HEK293 (cell line): Measurements from ENCODE around the gene DHRS7.

Source experiments
- CTCF ChIA-PET: fragments of 350-600 bp; formaldehyde crosslinking; extraction: SDS; loops from one replicate; lab custom pipeline; 2021; ENCODE audit warnings: antibody characterized with exemption; lab: Yijun Ruan, JAX
- POLR2A ChIA-PET: fragments of 300-600 bp; formaldehyde crosslinking; extraction: SDS; loops from one replicate; lab custom pipeline; 2020; ENCODE audit warnings: antibody characterized with exemption, inconsistent platforms; lab: Yijun Ruan, JAX
- H3K27ac ChIP-seq: fragments of 200-500 bp; sonication (Bioruptor generic); 2 replicates; pipeline ENCODE4 v1.5.1; 2014; ENCODE audit warnings: low read depth, low read length, control low read depth, inconsistent platforms; ENCODE audit errors: extremely low read depth
- H3K36me3 ChIP-seq, 2 experiments: fragments of 200-500 bp in 1 of 2; sonication (Bioruptor generic) in 1 of 2; 1 replicate in 1 of 2; 2 replicates in 1 of 2; pipeline ENCODE4 v1.5.1; 2014 to 2017; ENCODE audit warnings: inconsistent platforms in 2 of 2, low read length in 2 of 2; ENCODE audit not compliant: control insufficient read depth in 2 of 2, insufficient read depth in 1 of 2
- H3K4me1 ChIP-seq: fragments of 200-500 bp; sonication (Bioruptor generic); 2 replicates; pipeline ENCODE4 v1.5.1; 2014; ENCODE audit warnings: mild to moderate bottlenecking, low read length, inconsistent platforms; ENCODE audit not compliant: control insufficient read depth, insufficient read depth
- H3K4me3 ChIP-seq: 2 replicates; pipeline ENCODE4 v1.5.1; 2011; ENCODE audit warnings: low read depth, mild to moderate bottlenecking, control low read depth, low read length, moderate library complexity
- H3K9me3 ChIP-seq: fragments of 200-500 bp; sonication (Bioruptor generic); 2 replicates; pipeline ENCODE4 v1.5.1; 2014; ENCODE audit warnings: low read depth, low read length, inconsistent platforms; ENCODE audit not compliant: control insufficient read depth, insufficient read depth
- GLIS1 ChIP-seq: fragments of 450-650 bp; formaldehyde crosslinking; IDR thresholded peaks from 2 replicates; pipeline ENCODE4 v1.5.1; 2016; ENCODE audit warnings: missing biosample characterization, missing genetic modification characterization
- HIC1 ChIP-seq: fragments of 450-650 bp; formaldehyde crosslinking; IDR thresholded peaks from 2 replicates; pipeline ENCODE4 v1.5.1; 2016; ENCODE audit warnings: missing biosample characterization, missing genetic modification characterization
- KLF10 ChIP-seq: fragments of 450-650 bp; IDR thresholded peaks from 2 replicates; pipeline ENCODE4 v1.5.1; 2018; ENCODE audit warnings: missing biosample characterization, mild to moderate bottlenecking, missing genetic modification characterization
- KLF9 ChIP-seq: fragments of 450-650 bp; formaldehyde crosslinking; IDR thresholded peaks from 2 replicates; pipeline ENCODE4 v1.5.1; 2016; ENCODE audit warnings: missing biosample characterization, missing genetic modification characterization, low read depth
- MZF1 ChIP-seq: fragments of 450-650 bp; formaldehyde crosslinking; IDR thresholded peaks from 2 replicates; pipeline ENCODE4 v1.5.1; 2017; ENCODE audit warnings: missing biosample characterization, missing genetic modification characterization, borderline replicate concordance
- PRDM1 ChIP-seq: fragments of 450-650 bp; formaldehyde crosslinking; IDR thresholded peaks from 2 replicates; pipeline ENCODE4; 2016; ENCODE audit warnings: missing biosample characterization, missing genetic modification characterization
- REPIN1 ChIP-seq: fragments of 450-650 bp; formaldehyde crosslinking; IDR thresholded peaks from 2 replicates; pipeline ENCODE4 v1.5.1; 2017; ENCODE audit warnings: missing biosample characterization, missing genetic modification characterization, low read depth
- ZBTB17 ChIP-seq: fragments of 450-650 bp; formaldehyde crosslinking; IDR thresholded peaks from 2 replicates; pipeline ENCODE4 v1.5.1; 2016; ENCODE audit warnings: missing biosample characterization, missing genetic modification characterization
- ZNF10 ChIP-seq: fragments of 450-650 bp; formaldehyde crosslinking; IDR thresholded peaks from 2 replicates; pipeline ENCODE4 v1.5.1; 2017; ENCODE audit warnings: missing biosample characterization, missing genetic modification characterization
- ZNF16 ChIP-seq: fragments of 450-650 bp; formaldehyde crosslinking; IDR thresholded peaks from 2 replicates; pipeline ENCODE4 v1.5.1; 2016; ENCODE audit warnings: low read depth, missing biosample characterization, missing genetic modification characterization
- ZNF335 ChIP-seq: fragments of 450-650 bp; formaldehyde crosslinking; conservative IDR thresholded peaks from 2 replicates; pipeline ENCODE4 v1.5.1; 2016; ENCODE audit warnings: missing biosample characterization, missing genetic modification characterization
- ZNF350 ChIP-seq: fragments of 450-650 bp; formaldehyde crosslinking; IDR thresholded peaks from 2 replicates; pipeline ENCODE4 v1.5.0; 2017; ENCODE audit warnings: missing biosample characterization, mild to moderate bottlenecking, missing genetic modification characterization
- ZNF48 ChIP-seq: fragments of 450-650 bp; formaldehyde crosslinking; IDR thresholded peaks from 2 replicates; pipeline ENCODE4 v1.5.1; 2016; ENCODE audit warnings: missing biosample characterization, missing genetic modification characterization
- ZNF530 ChIP-seq: fragments of 450-650 bp; formaldehyde crosslinking; IDR thresholded peaks from 2 replicates; pipeline ENCODE4 v1.5.1; 2016; ENCODE audit warnings: low read depth, missing biosample characterization, missing genetic modification characterization
- ZNF558 ChIP-seq: fragments of 450-650 bp; formaldehyde crosslinking; IDR thresholded peaks from 2 replicates; pipeline ENCODE4 v1.5.1; 2016; ENCODE audit warnings: missing biosample characterization, missing genetic modification characterization
- ZNF658 ChIP-seq: fragments of 450-650 bp; formaldehyde crosslinking; IDR thresholded peaks from 2 replicates; pipeline ENCODE4; 2016; ENCODE audit warnings: missing biosample characterization, missing genetic modification characterization
- ZNF660 ChIP-seq: fragments of 450-650 bp; IDR thresholded peaks from 2 replicates; pipeline ENCODE4 v1.5.1; 2018; ENCODE audit warnings: missing biosample characterization, mild to moderate bottlenecking, missing genetic modification characterization
- ZNF664 ChIP-seq: fragments of 450-650 bp; formaldehyde crosslinking; IDR thresholded peaks from 2 replicates; pipeline ENCODE4 v1.5.1; 2016; ENCODE audit warnings: missing biosample characterization, missing genetic modification characterization
- ZNF785 ChIP-seq: fragments of 450-650 bp; formaldehyde crosslinking; IDR thresholded peaks from 2 replicates; pipeline ENCODE4 v1.5.1; 2016; ENCODE audit warnings: missing biosample characterization, missing genetic modification characterization
- ZSCAN30 ChIP-seq: fragments of 450-650 bp; IDR thresholded peaks from 2 replicates; pipeline ENCODE4 v1.5.1; 2018; ENCODE audit warnings: missing biosample characterization, mild to moderate bottlenecking, missing genetic modification characterization, moderate library complexity
- TF ChIP-seq, protein P1 (sequence below): fragments of 450-650 bp; formaldehyde crosslinking; IDR thresholded peaks from 2 replicates; pipeline ENCODE4 v1.5.0; 2017; ENCODE audit warnings: missing biosample characterization, missing genetic modification characterization, borderline replicate concordance

Gene DHRS7

DNA sequence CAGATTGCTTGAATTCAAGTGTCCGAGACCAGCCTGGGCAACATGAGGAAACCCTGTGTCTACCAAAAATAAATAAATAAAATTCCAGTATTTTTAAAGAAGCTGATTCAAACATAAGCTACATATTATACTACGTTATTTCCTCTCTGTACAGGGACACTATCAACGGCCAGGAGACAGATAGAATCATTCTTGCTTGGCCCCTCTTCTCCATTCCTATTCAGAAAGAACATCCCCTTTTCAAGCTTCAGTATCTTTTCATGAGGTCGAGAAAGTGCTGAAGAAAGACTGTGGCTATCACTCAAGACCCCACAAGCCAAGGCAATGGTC, 314 bp upstream of the DHRS7 start:
- peaks cover 8% of the 10 kb centered on the region; the same call in 1 of the 2 replicates for H3K4me1 ChIP-seq
- no peaks in the 10 kb centered on the region for H3K9me3 ChIP-seq
- peak overlapping the region; percentile 93; the same call in 1 of the 2 replicates for H3K4me3 ChIP-seq
- ChIA-PET CTCF (interaction anchor here (0.5 to 2.1 kb wide), 11 partner anchors 11 to 204 kb away, joined by 3 to 11 read pairs (median 4); no protein-coding TSS in a partner anchor), POLR2A (interaction anchor here (0.8 to 1.6 kb wide), 5 partner anchors 70 to 681 kb away, joined by 3 to 7 read pairs (median 4); partner anchors contain the start of genes JKAMP, L3HYPDH, PCNX4 and PPM1A)
- peak overlapping the region; percentile 79 for H3K27ac ChIP-seq
- H3K36me3 ChIP-seq: no peaks in the 10 kb centered on the region
- no peak for TF ChIP-seq PRDM1 (tag by site-specific recombination)
- no peak for TF ChIP-seq ZNF658 (tag by site-specific recombination)
- TF ChIP-seq ZNF785 (tag by site-specific recombination): no peak
- 0 out of 2 replicates have a peak, but pooled peaks have one; percentile 22 for TF ChIP-seq KLF10 (tag by site-specific recombination)
- peak; percentile 12; the same call in 1 of the 2 replicates for TF ChIP-seq ZNF335 (tag by site-specific recombination)

DNA sequence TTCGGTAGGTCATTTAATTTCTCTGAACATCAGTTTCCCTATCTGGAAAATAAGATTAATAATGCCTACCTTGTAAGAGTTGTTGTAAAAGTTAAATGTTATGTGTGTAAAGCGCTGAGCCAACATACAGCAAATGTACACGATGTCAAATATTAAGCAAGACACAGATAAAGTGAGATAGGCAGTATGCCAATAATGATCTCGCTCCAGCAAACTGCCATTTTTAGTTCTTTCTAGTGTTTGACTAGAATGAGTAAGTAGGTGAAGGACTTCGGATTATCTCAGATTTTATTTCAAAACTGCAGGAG, 840 bp downstream of the DHRS7 start:
- ChIA-PET POLR2A (interaction anchor here (1.0 to 1.6 kb wide), 4 partner anchors 69 to 680 kb away, joined by 3 to 7 read pairs (median 4); partner anchors contain the start of genes JKAMP, L3HYPDH, PCNX4 and PPM1A), CTCF (interaction anchor here (0.6 to 2.1 kb wide), 6 partner anchors 9 to 203 kb away, joined by 3 to 6 read pairs (median 4); no protein-coding TSS in a partner anchor)
- Histone ChIP-seq H3K4me3 (peak overlapping the region; percentile 93), H3K27ac (peak overlapping the region; percentile 79), H3K4me1 (peaks cover 9% of the 10 kb centered on the region), H3K9me3 (no peaks in the 10 kb centered on the region), H3K36me3 (no peaks in the 10 kb centered on the region)
- no peak for TF ChIP-seq ZSCAN30
- no peak for TF ChIP-seq MZF1
- TF ChIP-seq GLIS1: no peak
- 0 out of 2 replicates have a peak, but pooled peaks have one; percentile 6 for TF ChIP-seq ZNF664
- 0 out of 2 replicates have a peak, but pooled peaks have one; percentile 28 for TF ChIP-seq ZNF660 (tag by site-specific recombination)
- no peak for TF ChIP-seq HIC1 (tag by site-specific recombination)
- peak; percentile 54; the same call in 1 of the 2 replicates for TF ChIP-seq ZNF10

DNA sequence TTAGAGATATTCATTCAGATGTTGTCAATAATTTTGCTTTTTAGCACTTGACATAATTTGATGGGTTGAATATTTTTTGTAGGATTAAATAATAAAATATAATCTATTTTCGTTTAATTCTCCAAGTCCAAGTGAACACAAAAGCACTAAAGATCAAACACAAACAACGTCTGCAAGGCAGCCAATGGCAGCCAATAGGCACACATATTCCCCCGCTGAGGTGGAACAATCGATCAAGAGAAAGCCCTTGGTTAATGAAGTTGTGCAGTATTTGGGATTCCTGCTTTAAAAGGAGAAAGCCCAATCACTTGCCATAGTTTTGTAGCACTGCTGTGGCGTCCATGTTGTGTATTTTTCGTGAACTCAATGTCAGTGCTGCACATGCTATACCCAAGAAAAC, 1.5 kb downstream of the DHRS7 start:
- Histone ChIP-seq H3K36me3 (no peaks in the 10 kb centered on the region), H3K27ac (no peak overlapping the region), H3K4me3 (no peak overlapping the region), H3K9me3 (no peaks in the 10 kb centered on the region), H3K4me1 (peaks cover 15% of the 10 kb centered on the region)
- no peak for TF ChIP-seq ZNF48 (tag by site-specific recombination)
- peak; percentile 73 for TF ChIP-seq ZBTB17 (tag by site-specific recombination)
- CTCF ChIA-PET: interaction anchor here (0.6 to 2.1 kb wide), 5 partner anchors 10 to 199 kb away, joined by 3 to 6 read pairs (median 4); no protein-coding TSS in a partner anchor
- POLR2A ChIA-PET: no interaction called here

DNA sequence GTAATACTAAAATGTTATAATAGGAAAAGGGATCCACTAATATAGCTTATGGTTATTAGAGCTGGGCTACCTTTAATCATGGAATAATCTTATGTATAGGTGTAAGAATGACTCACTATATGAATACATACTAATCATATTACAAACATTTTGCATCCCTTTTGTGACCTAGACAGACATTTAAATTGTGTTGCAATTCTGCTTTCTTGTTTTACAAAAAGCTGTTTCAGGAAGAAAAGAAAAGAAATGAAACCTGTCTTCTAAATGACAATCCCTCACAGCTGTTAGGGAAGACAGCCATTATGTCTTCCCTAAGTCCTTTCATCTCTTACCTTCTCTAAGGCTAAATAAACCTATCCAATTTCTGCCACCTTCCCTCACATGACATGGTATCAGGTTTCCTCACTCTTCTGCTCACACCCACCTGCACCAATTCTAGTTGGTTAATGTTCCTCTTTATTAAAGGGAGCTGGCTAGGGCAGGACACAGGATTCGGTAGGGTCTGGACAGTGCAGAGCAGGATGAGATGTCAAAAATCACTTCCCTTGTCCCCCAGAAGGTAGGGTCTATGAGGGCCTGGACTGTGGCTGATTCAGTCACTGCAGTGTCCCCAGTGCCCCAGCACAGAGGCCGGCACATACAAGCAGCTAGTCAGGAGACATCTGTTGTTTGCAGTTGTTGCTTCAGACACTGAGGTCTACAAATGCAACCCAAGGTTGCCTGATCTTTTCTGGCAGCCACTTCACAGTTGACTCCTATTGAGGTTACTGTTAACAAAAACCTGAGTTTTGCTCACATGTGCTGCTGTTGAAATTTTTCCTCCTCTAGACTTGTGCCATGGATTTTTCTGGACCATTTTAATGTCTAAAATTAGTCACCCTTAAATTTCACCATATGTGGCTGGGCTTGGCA, 3.7 kb downstream of the DHRS7 start:
- POLR2A ChIA-PET: interaction anchor here (0.6 kb wide), 1 partner anchor 69 kb away, joined by 3 read pairs; the partner anchor contains the start of gene PCNX4
- Histone ChIP-seq H3K36me3 (no peaks in the 10 kb centered on the region), H3K9me3 (no peaks in the 10 kb centered on the region), H3K27ac (0 out of 2 replicates have a peak overlapping the region, but pooled peaks have one; percentile 14), H3K4me1 (peaks cover 16% of the 10 kb centered on the region), H3K4me3 (no peak overlapping the region)
- CTCF ChIA-PET: interaction anchor here (0.6 to 0.8 kb wide), 2 partner anchors 9 to 196 kb away, joined by 3 read pairs; no protein-coding TSS in a partner anchor
- no peak for TF ChIP-seq ZNF530
- TF ChIP-seq ZNF16 (tag by site-specific recombination): no peak
- no peak for TF ChIP-seq ZNF558
- peak; percentile 72 for TF ChIP-seq PRDM1 (tag by site-specific recombination)
- no peak for TF ChIP-seq REPIN1 (tag by site-specific recombination)
- TF ChIP-seq, protein P1, sequence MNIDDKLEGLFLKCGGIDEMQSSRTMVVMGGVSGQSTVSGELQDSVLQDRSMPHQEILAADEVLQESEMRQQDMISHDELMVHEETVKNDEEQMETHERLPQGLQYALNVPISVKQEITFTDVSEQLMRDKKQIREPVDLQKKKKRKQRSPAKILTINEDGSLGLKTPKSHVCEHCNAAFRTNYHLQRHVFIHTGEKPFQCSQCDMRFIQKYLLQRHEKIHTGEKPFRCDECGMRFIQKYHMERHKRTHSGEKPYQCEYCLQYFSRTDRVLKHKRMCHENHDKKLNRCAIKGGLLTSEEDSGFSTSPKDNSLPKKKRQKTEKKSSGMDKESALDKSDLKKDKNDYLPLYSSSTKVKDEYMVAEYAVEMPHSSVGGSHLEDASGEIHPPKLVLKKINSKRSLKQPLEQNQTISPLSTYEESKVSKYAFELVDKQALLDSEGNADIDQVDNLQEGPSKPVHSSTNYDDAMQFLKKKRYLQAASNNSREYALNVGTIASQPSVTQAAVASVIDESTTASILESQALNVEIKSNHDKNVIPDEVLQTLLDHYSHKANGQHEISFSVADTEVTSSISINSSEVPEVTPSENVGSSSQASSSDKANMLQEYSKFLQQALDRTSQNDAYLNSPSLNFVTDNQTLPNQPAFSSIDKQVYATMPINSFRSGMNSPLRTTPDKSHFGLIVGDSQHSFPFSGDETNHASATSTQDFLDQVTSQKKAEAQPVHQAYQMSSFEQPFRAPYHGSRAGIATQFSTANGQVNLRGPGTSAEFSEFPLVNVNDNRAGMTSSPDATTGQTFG: no peak
- no peak for TF ChIP-seq ZNF350
- TF ChIP-seq KLF9 (tag by site-specific recombination): no peak
